ENCODE measurements around the gene RAPSN.

Gene RAPSN

GRCh38 chr11:47448566-47449427, at the start of gene RAPSN:
Gene RAPSN, minus strand, starts transcription at chr11:47449136. Its CDS starts 172 bp downstream, at chr11:47448964.
- H3K9ac ChIP-seq (ENCODE audit: low read depth, low read length) = no peak within 1 kb of the TSS
- peaks cover 4% of the 10 kb centered on the region; the same call in 1 of the 2 replicates for H3K36me3 ChIP-seq (ENCODE audit: insufficient read depth, low read length)
- H3K9me3 ChIP-seq (ENCODE audit: control insufficient read depth, insufficient read depth, low read length) = no peaks in the 10 kb centered on the region; the same call in 1 of the 2 replicates
- no peaks in the 10 kb centered on the region for H3K4me1 ChIP-seq (ENCODE audit: insufficient read depth, low read length)

- H3K9me3 ChIP-seq (ENCODE audit: control insufficient read depth, insufficient read depth, low read length) = no peaks in the 10 kb centered on the region
- H3K4me1 ChIP-seq (ENCODE audit: insufficient read depth, low read length) = peaks cover 36% of the 10 kb centered on the region
- H3K9ac ChIP-seq (ENCODE audit: low read depth, low read length) = no peak overlapping the region
- 0 out of 2 replicates have a peak, but pooled peaks cover 4% of the 10 kb centered on the region for H3K36me3 ChIP-seq (ENCODE audit: insufficient read depth, low read length)
These were observed 49.2 kb upstream of the RAPSN start for GRCh38 chr11:47498149-47498548.

DNA sequence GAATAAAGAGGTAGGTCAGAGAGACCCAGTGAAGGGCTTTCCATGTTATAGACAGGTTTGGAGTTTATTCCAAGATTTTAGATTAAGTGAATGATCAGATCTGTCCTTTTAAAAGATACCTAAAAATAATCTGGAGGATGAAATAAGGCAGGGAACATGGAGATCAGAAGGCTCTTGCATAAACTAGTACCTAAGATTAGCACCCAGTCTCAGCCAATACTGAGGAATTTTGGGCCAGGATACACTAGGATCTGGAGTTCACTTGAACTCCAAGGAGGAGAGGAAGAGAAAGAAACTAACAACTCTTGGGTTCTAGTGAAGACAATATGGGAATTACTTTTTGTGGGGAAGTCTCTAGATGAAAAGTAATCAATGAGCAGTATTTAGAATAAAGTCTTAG, 47.9 kb upstream of the RAPSN start:
- Histone ChIP-seq H3K9ac (ENCODE audit: low read depth, low read length) (no peak overlapping the region), H3K4me1 (ENCODE audit: insufficient read depth, low read length) (peaks cover 36% of the 10 kb centered on the region), H3K9me3 (ENCODE audit: control insufficient read depth, insufficient read depth, low read length) (no peaks in the 10 kb centered on the region), H3K36me3 (ENCODE audit: insufficient read depth, low read length) (0 out of 2 replicates have a peak, but pooled peaks cover 4% of the 10 kb centered on the region)

DNA sequence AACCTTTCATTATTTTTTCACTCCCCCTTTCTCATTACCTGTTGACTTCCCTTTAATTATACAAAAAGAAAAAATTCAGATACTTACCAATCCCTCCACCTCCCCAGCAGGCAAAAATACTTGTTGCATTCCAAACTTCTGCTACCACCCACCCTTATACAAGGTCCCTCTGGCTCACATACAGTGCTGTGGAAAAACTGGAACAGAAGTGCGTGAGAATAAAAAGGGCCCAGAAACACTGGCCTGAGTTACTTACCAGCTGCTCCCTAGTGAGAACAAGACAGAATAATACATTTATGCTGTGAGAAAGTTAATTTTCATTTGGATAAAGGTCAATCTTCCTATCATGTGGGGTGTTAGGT, 46.9 kb upstream of the RAPSN start:
- H3K36me3 ChIP-seq (ENCODE audit: insufficient read depth, low read length) = 0 out of 2 replicates have a peak, but pooled peaks cover 4% of the 10 kb centered on the region
- no peak overlapping the region for H3K9ac ChIP-seq (ENCODE audit: low read depth, low read length)
- no peaks in the 10 kb centered on the region for H3K9me3 ChIP-seq (ENCODE audit: control insufficient read depth, insufficient read depth, low read length)
- H3K4me1 ChIP-seq (ENCODE audit: insufficient read depth, low read length) = peaks cover 33% of the 10 kb centered on the region

GRCh38 chr11:47495011-47495855, 46.3 kb upstream of the RAPSN start:
- peaks cover 33% of the 10 kb centered on the region for H3K4me1 ChIP-seq (ENCODE audit: insufficient read depth, low read length)
- no peaks in the 10 kb centered on the region for H3K9me3 ChIP-seq (ENCODE audit: control insufficient read depth, insufficient read depth, low read length)
- H3K36me3 ChIP-seq (ENCODE audit: insufficient read depth, low read length) = 0 out of 2 replicates have a peak, but pooled peaks cover 4% of the 10 kb centered on the region
- H3K9ac ChIP-seq (ENCODE audit: low read depth, low read length) = no peak overlapping the region

- Histone ChIP-seq H3K4me1 (ENCODE audit: insufficient read depth, low read length) (no peaks in the 10 kb centered on the region; the same call in 1 of the 2 replicates), H3K9ac (ENCODE audit: low read depth, low read length) (no peak overlapping the region), H3K36me3 (ENCODE audit: insufficient read depth, low read length) (peaks cover 20% of the 10 kb centered on the region), H3K9me3 (ENCODE audit: control insufficient read depth, insufficient read depth, low read length) (no peaks in the 10 kb centered on the region)
These were observed 40.4 kb upstream of the RAPSN start for GRCh38 chr11:47489395-47489755.

DNA sequence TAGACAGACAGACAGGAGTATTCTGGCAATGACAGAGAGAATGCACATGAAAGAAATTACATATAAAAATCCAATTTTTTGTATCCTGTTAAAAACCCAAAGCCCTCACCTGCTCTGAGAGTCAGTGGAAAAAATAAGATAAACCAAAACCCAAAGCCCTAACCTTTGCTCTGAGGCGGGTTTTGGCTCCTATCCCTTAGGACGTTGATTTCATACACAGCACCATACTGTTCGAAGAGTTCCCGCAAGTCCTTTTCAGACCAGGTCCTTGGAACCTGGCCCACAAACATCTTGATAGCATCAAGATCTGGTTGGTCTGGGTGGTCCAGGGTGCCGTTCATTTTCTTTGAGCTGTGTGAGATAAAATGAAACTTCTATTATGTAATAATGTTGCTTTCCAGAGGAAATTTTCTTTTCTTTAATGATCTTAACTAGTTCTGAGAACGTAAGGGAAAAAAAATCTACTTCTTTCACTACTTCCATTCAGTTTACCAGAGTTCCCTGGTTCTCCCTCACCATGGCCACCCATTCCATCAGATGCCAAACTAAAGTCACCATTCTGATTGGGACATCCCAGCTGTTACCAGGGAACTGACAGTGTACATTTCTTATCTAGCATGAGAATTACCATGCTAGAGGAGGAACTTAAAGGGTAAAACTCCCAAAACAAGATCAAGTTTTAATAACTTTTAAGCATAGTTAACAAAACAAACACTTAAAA, 39.9 kb upstream of the RAPSN start:
- H3K9ac ChIP-seq (ENCODE audit: low read depth, low read length) = no peak overlapping the region
- H3K4me1 ChIP-seq (ENCODE audit: insufficient read depth, low read length) = no peaks in the 10 kb centered on the region
- peaks cover 26% of the 10 kb centered on the region for H3K36me3 ChIP-seq (ENCODE audit: insufficient read depth, low read length)
- no peaks in the 10 kb centered on the region for H3K9me3 ChIP-seq (ENCODE audit: control insufficient read depth, insufficient read depth, low read length)

DNA sequence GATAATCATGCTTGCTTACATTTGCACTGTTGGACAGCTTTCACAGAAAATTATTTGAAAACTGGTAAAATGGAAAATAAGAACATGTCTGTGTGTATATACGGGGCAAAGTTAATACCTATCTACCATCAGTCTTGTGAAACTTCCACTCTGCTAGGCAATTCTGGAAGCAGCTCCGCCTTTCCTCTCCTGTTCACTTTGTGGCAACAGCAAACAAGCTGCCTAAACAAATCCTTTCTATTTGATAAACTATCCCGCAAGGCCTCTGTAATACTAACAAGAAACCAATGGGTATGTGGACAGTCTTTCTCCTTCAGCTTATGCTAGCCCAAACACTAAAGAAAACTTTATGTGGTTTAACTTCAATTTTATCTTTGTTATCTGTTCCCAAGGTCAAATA, 39.2 kb upstream of the RAPSN start:
- no peaks in the 10 kb centered on the region for H3K9me3 ChIP-seq (ENCODE audit: control insufficient read depth, insufficient read depth, low read length)

DNA sequence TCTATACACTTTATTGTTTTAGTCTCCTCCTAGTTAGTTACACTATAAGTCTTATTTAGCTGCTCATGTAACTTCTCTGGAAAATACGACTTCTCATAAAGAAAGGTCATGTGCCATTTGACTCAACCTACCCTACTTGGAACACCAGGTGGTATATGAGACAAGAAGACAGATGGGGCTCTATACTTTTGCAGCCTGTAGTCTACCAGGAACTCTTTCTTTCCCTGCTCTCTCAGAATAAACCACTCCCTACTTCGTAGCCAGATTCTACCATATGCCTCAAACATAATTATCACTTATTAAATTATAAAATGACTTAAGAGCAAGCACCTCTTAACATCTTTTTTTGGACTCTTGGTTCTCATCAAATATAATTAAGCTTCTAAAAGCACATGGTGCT, 38.5 kb upstream of the RAPSN start:
- peaks cover 37% of the 10 kb centered on the region for H3K36me3 ChIP-seq (ENCODE audit: insufficient read depth, low read length)
- no peaks in the 10 kb centered on the region for H3K9me3 ChIP-seq (ENCODE audit: control insufficient read depth, insufficient read depth, low read length)
- H3K4me1 ChIP-seq (ENCODE audit: insufficient read depth, low read length) = no peaks in the 10 kb centered on the region
- H3K9ac ChIP-seq (ENCODE audit: low read depth, low read length) = no peak overlapping the region

More for the DNA sequence above, 39.2 kb upstream of the RAPSN start:
- peaks cover 31% of the 10 kb centered on the region for H3K36me3 ChIP-seq (ENCODE audit: insufficient read depth, low read length)
- H3K4me1 ChIP-seq (ENCODE audit: insufficient read depth, low read length) = no peaks in the 10 kb centered on the region
- no peak overlapping the region for H3K9ac ChIP-seq (ENCODE audit: low read depth, low read length)

DNA sequence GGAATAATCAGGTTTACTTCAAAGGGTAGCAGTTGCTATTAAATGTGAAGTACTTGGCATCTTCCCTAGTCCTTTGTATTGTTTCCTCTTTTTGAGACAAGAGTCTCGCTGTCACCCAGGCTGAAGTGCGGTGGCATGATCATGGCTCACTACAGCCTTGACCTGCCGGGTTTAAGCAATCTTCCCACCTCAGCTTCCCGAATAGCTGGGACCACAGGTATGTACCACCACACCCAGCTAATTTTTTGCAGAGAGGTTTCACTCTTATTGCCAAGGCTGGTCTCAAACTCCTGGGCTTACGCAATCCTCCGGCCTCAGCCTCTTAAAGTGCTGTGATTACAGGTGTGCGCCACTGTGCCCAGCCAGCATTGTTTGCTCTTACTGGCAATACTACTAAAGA, 36.2 kb upstream of the RAPSN start:
- Histone ChIP-seq H3K36me3 (ENCODE audit: insufficient read depth, low read length) (peaks cover 44% of the 10 kb centered on the region), H3K9me3 (ENCODE audit: control insufficient read depth, insufficient read depth, low read length) (no peaks in the 10 kb centered on the region), H3K4me1 (ENCODE audit: insufficient read depth, low read length) (no peaks in the 10 kb centered on the region), H3K9ac (ENCODE audit: low read depth, low read length) (no peak overlapping the region)

DNA sequence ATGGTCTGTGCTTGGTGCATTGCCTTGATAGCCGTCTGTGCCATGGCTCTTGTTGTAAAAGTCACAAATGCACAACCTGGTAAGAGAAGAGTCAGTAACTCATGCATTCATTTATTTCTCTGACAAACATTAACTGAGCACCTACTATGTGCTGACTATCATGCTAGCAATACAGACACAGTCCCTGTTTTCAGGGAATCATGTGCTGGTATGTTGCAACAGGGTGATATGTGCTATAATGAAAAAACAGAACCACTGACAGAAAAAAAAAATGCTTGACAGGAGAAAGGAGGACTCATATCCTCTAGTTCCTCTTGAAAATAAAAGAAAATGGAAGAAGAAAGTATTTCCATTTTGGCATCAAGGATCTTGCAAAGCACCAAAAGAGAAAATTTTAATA, 34.5 kb upstream of the RAPSN start:
- Histone ChIP-seq H3K9me3 (ENCODE audit: control insufficient read depth, insufficient read depth, low read length) (no peaks in the 10 kb centered on the region), H3K36me3 (ENCODE audit: insufficient read depth, low read length) (peaks cover 55% of the 10 kb centered on the region), H3K9ac (ENCODE audit: low read depth, low read length) (no peak overlapping the region), H3K4me1 (ENCODE audit: insufficient read depth, low read length) (no peaks in the 10 kb centered on the region)

DNA sequence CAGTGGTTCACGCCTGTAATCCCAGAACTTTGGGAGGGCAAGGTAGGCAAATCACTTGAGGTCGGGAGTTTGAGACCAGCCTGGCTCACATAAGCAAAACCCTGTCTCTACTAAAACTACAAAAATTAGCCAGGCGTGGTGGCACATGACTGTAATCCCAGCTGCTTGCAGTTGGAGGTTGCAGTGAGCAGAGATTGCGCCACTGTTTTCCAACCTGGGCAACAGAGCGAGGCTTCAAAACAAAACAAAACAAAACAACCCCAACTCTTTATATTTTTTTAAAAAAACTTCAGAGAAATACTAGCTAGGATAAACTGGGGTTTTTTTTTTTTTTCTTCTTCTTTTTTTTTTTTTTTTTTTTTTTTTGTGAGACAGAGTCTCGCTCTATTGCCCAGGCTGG, 31.8 kb upstream of the RAPSN start:
- Histone ChIP-seq H3K36me3 (ENCODE audit: insufficient read depth, low read length) (peaks cover 64% of the 10 kb centered on the region), H3K9me3 (ENCODE audit: control insufficient read depth, insufficient read depth, low read length) (no peaks in the 10 kb centered on the region), H3K9ac (ENCODE audit: low read depth, low read length) (no peak overlapping the region), H3K4me1 (ENCODE audit: insufficient read depth, low read length) (no peaks in the 10 kb centered on the region)

DNA sequence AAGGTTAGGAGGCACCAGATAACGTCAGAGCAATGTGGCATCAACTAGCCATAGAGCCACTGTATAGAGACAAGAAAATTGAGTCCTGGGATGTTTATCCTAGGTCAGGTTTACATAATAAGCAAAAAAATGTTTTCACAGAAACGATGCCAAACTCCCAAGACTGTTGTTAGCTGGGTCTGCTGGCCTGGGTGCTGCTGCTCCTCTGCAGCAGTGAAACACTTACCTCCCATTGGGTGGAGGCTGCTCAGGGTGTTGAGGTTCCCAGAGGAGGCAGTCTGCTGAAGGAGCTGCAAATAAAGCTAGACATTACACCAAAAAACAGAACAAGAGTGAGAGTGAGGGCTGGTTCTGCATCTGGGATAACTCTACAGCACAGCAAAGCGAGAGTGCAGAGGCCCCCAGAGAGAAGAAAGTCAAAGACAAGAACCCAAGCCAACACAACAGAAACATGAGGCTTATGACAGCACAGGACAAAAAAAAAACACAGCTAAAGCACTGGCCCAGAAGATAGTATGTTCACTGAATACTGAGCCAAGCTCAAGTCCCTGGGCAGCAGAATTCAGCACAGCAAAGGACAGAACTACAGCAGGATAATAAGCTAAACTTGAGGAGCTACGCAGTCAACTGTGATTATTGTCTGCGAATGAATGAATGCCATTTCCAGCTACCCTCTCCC, 29.9 kb upstream of the RAPSN start:
- H3K9me3 ChIP-seq (ENCODE audit: control insufficient read depth, insufficient read depth, low read length) = no peaks in the 10 kb centered on the region
- peaks cover 67% of the 10 kb centered on the region for H3K36me3 ChIP-seq (ENCODE audit: insufficient read depth, low read length)
- H3K4me1 ChIP-seq (ENCODE audit: insufficient read depth, low read length) = no peaks in the 10 kb centered on the region
- H3K9ac ChIP-seq (ENCODE audit: low read depth, low read length) = no peak overlapping the region

GRCh38 chr11:47477753-47478152, 28.8 kb upstream of the RAPSN start:
- Histone ChIP-seq H3K36me3 (ENCODE audit: insufficient read depth, low read length) (peaks cover 62% of the 10 kb centered on the region), H3K9me3 (ENCODE audit: control insufficient read depth, insufficient read depth, low read length) (no peaks in the 10 kb centered on the region), H3K4me1 (ENCODE audit: insufficient read depth, low read length) (no peaks in the 10 kb centered on the region), H3K9ac (ENCODE audit: low read depth, low read length) (no peak overlapping the region)
